Measurements from ENCODE around the gene WNT2B. TPM values are rescaled to one million over a fixed set of nuclear protein-coding genes. Genes with fewer than 3 reads are reported as not detected.

WNT2B gene
- polyA plus RNA-seq, 3 donors = 0.07 to 0.79 TPM; not detected in 1

- peaks cover 24 to 41% of the 10 kb centered on the region in 2 donors for H3K36me3 Mint-ChIP-seq
- TF ChIP-seq CTCF (IDR thresholded peaks at IDR 0.05) = no peak
- H3K27ac Mint-ChIP-seq = no peak overlapping the region
- no peaks in the 10 kb centered on the region for H3K9me3 ChIP-seq (replicated peaks in 1 of 2; ENCODE audit: control insufficient read depth in 1 of 2, insufficient read depth in 1 of 2, low read length in 2 of 2)
- no peak overlapping the region for H3K9ac ChIP-seq (ENCODE audit: insufficient read depth, low read length, poor library complexity, severe bottlenecking)
- no peak overlapping the region for H3K4me3 Mint-ChIP-seq
- H3K4me3 ChIP-seq (replicated peaks in 1 of 3; ENCODE audit: low read depth in 2 of 3, low read length in 3 of 3) = no peak overlapping the region
- H3K9me3 Mint-ChIP-seq = no peaks in the 10 kb centered on the region
- H2AFZ ChIP-seq (ENCODE audit: insufficient read depth, low read depth, low read length, poor library complexity, severe bottlenecking) = no peak overlapping the region
- no peaks in the 10 kb centered on the region for H4K20me1 ChIP-seq (ENCODE audit: insufficient read depth, low read length)
- no CpG with 5 or more reads among the region's 3 CpGs for WGBS (ENCODE audit: insufficient coverage)
- H3K4me1 ChIP-seq (ENCODE audit: control insufficient read depth in 1 of 2, insufficient read depth in 2 of 2, low read length in 2 of 2) = no peaks in the 10 kb centered on the region
- DNase-seq = no peak
- no peaks in the 10 kb centered on the region for H3K79me2 ChIP-seq (ENCODE audit: insufficient read depth, low read length)
- H3K4me1 Mint-ChIP-seq = no peaks in the 10 kb centered on the region
- H3K27ac ChIP-seq (ENCODE audit: low read depth in 1 of 2, low read length in 2 of 2) = no peak overlapping the region
- H3K27me3 Mint-ChIP-seq (ENCODE audit: low read depth in 3 of 3) = peaks cover 0 to 2% (median 0%) of the 10 kb centered on the region in 3 donors
- H3K4me2 ChIP-seq (replicated peaks; ENCODE audit: extremely low read depth, low read length, poor library complexity, severe bottlenecking) = no peak overlapping the region
- intact Hi-C loops (cut with micrococcal nuclease) = no loop called here
- H3K36me3 ChIP-seq (replicated peaks in 1 of 2; ENCODE audit: control insufficient read depth in 1 of 2, insufficient read depth in 2 of 2, low read length in 2 of 2) = peaks cover 6 to 20% of the 10 kb centered on the region in 2 donors
- no peaks in the 10 kb centered on the region for H3K27me3 ChIP-seq (ENCODE audit: control insufficient read depth in 2 of 2, insufficient read depth in 2 of 2, low read length in 2 of 2)
These were observed 30.1 kb downstream of the WNT2B start for GRCh38 chr1:112538883-112539282.

- no peaks in the 10 kb centered on the region for H3K27me3 ChIP-seq (ENCODE audit: control insufficient read depth in 2 of 2, insufficient read depth in 2 of 2, low read length in 2 of 2)
- H2AFZ ChIP-seq (ENCODE audit: insufficient read depth, low read depth, low read length, poor library complexity, severe bottlenecking) = no peak overlapping the region
- TF ChIP-seq CTCF (IDR thresholded peaks at IDR 0.05) = no peak
- H3K36me3 Mint-ChIP-seq = peaks cover 21 to 45% of the 10 kb centered on the region in 2 donors
- H3K9ac ChIP-seq (ENCODE audit: insufficient read depth, low read length, poor library complexity, severe bottlenecking) = no peak overlapping the region
- no peak overlapping the region for H3K4me3 ChIP-seq (replicated peaks in 1 of 3; ENCODE audit: low read depth in 2 of 3, low read length in 3 of 3)
- H3K79me2 ChIP-seq (ENCODE audit: insufficient read depth, low read length) = no peaks in the 10 kb centered on the region
- H3K4me1 ChIP-seq (ENCODE audit: control insufficient read depth in 1 of 2, insufficient read depth in 2 of 2, low read length in 2 of 2) = no peaks in the 10 kb centered on the region
- H3K4me3 Mint-ChIP-seq = no peak overlapping the region
- H3K27ac ChIP-seq (ENCODE audit: low read depth in 1 of 2, low read length in 2 of 2) = no peak overlapping the region
- H3K27ac Mint-ChIP-seq = no peak overlapping the region
- H3K27me3 Mint-ChIP-seq (ENCODE audit: low read depth in 3 of 3) = peaks cover 0 to 2% (median 0%) of the 10 kb centered on the region in 3 donors
- H4K20me1 ChIP-seq (ENCODE audit: insufficient read depth, low read length) = no peaks in the 10 kb centered on the region
- DNase-seq = no peak
- H3K4me1 Mint-ChIP-seq = peaks cover 3% of the 10 kb centered on the region
- no CpG with 5 or more reads among the region's 1 CpG for WGBS (ENCODE audit: insufficient coverage)
- H3K9me3 ChIP-seq (replicated peaks in 1 of 2; ENCODE audit: control insufficient read depth in 1 of 2, insufficient read depth in 1 of 2, low read length in 2 of 2) = no peaks in the 10 kb centered on the region
- H3K9me3 Mint-ChIP-seq = no peaks in the 10 kb centered on the region
- intact Hi-C loops (cut with micrococcal nuclease) = no loop called here
- H3K4me2 ChIP-seq (replicated peaks; ENCODE audit: extremely low read depth, low read length, poor library complexity, severe bottlenecking) = no peak overlapping the region
- peaks cover 7 to 20% of the 10 kb centered on the region in 2 donors for H3K36me3 ChIP-seq (replicated peaks in 1 of 2; ENCODE audit: control insufficient read depth in 1 of 2, insufficient read depth in 2 of 2, low read length in 2 of 2)
These were observed 31.5 kb downstream of the WNT2B start for GRCh38 chr1:112540226-112540794.
